HAP-1 (cell line): Measurements from ENCODE around the gene HOXA9.

ENCODE experiments used
- DNase-seq, 2 experiments: peaks; one replicate each; pipeline ENCODE4 v3.0.0-alpha.2; 2016 to 2020; ENCODE audit warnings: low spot score in 2 of 2
- H3K27me3 ChIP-seq: fragments of 250-450 bp; sonication (Bioruptor Pico); 2 replicates; pipeline ENCODE4 v1.5.1; 2020; ENCODE audit warnings: low read depth, mild to moderate bottlenecking, moderate library complexity
- H3K36me3 ChIP-seq: fragments of 250-450 bp; sonication (Bioruptor Pico); replicated peaks from 2 replicates; pipeline ENCODE4 v1.5.1; 2020; ENCODE audit warnings: mild to moderate bottlenecking
- H3K4me1 ChIP-seq: fragments of 250-450 bp; sonication (Bioruptor Pico); 2 replicates; pipeline ENCODE4 v1.5.1; 2020; ENCODE audit warnings: mild to moderate bottlenecking
- H3K4me3 ChIP-seq: fragments of 250-450 bp; sonication (Bioruptor Pico); 2 replicates; pipeline ENCODE4 v1.5.1; 2020; ENCODE audit warnings: mild to moderate bottlenecking, moderate library complexity
- H3K9me3 ChIP-seq: fragments of 250-450 bp; sonication (Bioruptor Pico); 2 replicates; pipeline ENCODE4 v1.5.1; 2020; ENCODE audit warnings: mild to moderate bottlenecking, moderate library complexity
- in situ Hi-C: fragments of 300-500 bp; cut with MboI; formaldehyde crosslinking; loops from 3 replicates; pipeline ENCODE4 v1.14.3; 2020; ENCODE audit warnings: low sequenced_read_pairs, inconsistent platforms, mixed read lengths

Gene HOXA9

DNA sequence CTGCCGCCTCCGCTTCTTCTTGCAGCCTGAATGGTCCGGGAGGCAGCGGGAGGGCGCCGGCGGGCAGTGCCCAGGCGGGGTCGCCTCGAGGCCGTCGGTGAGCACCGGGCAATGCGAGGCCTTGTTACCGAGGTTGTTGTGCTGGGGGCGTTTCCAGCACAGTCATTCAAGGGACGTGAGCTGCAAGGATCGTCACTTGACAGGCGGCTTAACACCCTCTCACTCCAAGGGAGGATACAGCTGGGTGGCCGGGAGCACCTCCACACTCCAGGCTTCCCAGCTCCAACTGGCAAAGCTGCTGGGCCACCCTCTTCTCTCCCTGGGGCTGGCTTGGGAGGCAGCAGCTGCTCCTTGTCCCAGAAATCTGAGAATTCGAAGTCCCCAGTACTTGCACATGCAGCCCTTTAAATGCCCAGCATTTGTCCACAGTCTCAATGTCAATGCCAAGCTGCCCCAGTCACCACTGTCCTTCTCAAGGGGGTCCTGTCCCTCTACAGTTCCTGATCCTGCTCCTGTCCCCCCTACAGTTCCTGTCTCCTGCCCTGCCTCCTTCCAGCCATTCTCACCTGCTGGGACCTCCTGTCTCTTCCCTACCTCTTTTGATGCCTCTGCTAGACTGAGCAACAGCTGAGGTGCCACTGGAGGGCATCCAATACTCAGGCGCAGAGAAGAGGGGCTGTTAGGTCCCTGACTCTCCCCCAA lies 24.1 kb upstream of the HOXA9 start:
- DNase-seq, result peak; percentile 71 to 73
- H3K27me3 ChIP-seq, result no peaks in the 10 kb centered on the region
- in situ Hi-C loops, result no loop called here

DNA sequence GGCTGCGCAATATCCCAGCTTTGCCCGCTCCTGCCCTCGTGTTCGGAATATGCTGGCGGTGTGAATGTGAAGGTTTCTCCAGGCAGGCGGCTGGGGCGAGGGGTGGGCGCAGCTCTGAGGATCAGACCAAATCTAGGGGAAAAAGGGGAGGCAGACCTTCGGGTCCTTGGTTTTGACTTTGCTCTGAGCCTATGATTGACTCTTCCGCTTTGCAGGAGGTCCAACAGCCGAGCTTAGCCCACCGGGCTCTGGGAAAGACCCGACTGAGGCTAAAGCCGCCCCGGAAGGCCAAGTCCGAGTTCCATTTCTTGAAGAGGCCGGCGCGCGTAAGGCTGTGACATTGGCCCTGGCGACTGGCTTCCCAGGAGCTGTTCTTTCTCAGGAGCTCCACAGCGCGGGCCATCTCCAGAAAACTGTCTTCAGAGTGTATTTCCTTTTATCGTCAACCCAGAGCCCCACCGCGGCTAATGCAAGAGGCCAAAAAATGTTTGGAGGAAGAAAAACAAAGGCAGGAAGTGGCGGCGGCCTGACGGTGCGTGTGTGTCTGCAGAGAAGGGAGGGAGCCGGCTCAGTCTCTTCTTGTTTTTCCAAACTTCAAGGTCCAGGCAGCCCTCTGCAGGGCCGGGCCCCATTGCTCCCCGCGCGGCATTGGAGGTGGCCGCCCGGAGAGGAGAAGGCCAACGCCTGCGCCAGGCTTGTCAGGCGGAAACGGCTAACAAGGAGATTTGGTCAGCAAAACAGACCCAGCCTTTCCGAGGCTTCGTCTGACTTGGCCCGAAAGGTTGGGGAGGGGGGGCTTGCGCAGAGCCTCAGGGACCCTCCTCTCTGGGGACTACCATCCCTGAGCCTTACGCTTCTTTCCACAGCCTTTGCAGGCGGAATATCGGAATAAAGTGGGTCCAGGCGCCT lies 23.3 kb upstream of the HOXA9 start:
- Histone ChIP-seq H3K4me1 (peaks cover 29% of the 10 kb centered on the region), H3K36me3 (peaks cover 19% of the 10 kb centered on the region), H3K9me3 (no peaks in the 10 kb centered on the region), H3K27me3 (no peaks in the 10 kb centered on the region), H3K4me3 (peak overlapping the region; percentile 60)
- DNase-seq, result peak; percentile 34 to 58
- in situ Hi-C loops, result no loop called here

More for the DNA sequence above, 24.1 kb upstream of the HOXA9 start:
- Histone ChIP-seq H3K9me3 (no peaks in the 10 kb centered on the region), H3K4me3 (peak overlapping the region; percentile 60), H3K36me3 (peaks cover 27% of the 10 kb centered on the region), H3K4me1 (peaks cover 32% of the 10 kb centered on the region)

DNA sequence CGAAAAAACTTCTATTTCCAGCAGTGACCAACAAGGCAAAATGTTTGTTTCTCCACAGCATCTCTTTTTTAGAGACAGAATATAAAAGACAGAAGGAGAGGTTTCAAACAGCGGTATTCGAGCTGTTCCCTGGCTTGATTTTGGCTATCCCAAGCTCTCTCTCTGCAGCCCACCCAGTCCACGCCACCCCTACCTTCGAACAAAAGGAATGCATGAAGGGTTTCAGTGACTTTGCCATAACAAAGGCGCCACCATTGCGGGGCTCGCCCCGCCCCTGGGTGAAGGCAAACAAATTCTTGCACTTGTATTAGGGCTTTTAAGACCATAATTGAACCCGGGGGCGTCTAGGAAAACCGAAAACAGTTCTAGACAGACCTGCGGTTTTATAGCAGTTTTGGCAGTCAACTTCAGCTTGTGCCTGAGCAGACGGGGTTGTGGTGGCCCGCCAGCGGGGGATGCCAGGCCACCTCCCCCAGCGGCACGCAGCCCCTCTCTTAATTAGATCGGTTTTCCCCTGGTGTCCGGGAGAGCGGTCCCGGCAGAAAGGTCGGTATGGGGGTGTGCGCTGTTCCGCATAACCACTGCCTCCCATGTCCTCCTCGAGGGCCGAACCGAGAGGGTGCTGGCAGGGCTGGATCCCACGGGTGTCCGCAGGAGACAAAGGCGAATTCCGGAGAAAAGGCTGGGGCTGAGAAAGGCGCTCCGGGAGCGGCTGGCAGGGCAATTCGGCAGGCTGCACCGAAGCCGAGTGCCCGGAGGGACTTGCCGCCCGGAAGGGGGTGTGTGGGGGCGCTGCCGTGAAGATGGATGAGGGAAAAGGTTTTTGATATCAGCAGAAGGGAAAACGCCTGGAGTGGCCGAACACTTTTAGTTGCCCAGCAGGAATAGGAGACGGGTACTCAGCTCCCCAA lies 22.4 kb upstream of the HOXA9 start:
- Histone ChIP-seq H3K4me1 (peaks cover 32% of the 10 kb centered on the region), H3K4me3 (peak overlapping the region; percentile 60), H3K27me3 (no peaks in the 10 kb centered on the region), H3K36me3 (peaks cover 12% of the 10 kb centered on the region), H3K9me3 (no peaks in the 10 kb centered on the region)
- DNase-seq, result peak; percentile 94 to 96
- in situ Hi-C loops, result no loop called here

DNA sequence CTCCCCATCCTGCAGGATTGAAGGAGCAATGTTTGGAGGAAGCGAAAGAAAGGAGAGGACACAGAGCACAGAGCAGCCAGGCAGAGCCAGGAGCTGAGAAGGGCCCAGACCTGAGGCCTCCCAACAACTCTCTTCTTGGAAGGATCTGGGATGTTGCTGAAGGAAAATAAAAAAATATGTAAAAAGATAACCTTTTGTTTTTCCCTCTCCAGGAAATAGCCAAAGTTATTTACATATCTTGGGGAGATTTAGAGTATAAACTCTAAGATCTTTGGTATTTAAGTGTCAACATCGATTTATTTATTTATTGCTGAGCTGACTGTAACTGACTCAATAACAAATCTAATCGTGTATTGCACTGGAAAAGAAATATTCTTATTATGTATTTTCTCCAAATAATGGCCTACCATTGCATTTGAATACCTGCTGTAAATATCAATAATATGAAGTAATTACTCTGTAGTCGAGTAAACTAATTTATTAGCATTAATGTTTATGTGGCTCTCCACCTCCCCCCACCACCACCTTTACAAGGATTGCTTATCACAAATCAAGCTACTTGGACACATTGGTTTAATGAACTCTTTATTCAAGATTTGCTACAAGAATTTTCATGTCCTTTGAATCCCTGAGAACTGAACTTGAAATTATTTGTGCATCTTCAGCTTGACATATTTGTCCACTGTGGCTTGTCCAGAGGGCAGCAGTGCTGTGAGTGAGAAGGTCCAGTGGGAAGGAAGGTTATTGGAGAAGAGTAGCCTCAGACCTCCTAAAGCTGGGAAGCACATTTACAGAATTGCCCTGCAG lies 21.5 kb upstream of the HOXA9 start:
- H3K4me1 ChIP-seq, result peaks cover 35% of the 10 kb centered on the region
- in situ Hi-C loops, result no loop called here
- H3K9me3 ChIP-seq, result no peaks in the 10 kb centered on the region
- peak overlapping the region; percentile 60 for H3K4me3 ChIP-seq
- peaks cover 16% of the 10 kb centered on the region for H3K36me3 ChIP-seq
- DNase-seq, result peak; percentile 29 to 40
- no peaks in the 10 kb centered on the region for H3K27me3 ChIP-seq

DNA sequence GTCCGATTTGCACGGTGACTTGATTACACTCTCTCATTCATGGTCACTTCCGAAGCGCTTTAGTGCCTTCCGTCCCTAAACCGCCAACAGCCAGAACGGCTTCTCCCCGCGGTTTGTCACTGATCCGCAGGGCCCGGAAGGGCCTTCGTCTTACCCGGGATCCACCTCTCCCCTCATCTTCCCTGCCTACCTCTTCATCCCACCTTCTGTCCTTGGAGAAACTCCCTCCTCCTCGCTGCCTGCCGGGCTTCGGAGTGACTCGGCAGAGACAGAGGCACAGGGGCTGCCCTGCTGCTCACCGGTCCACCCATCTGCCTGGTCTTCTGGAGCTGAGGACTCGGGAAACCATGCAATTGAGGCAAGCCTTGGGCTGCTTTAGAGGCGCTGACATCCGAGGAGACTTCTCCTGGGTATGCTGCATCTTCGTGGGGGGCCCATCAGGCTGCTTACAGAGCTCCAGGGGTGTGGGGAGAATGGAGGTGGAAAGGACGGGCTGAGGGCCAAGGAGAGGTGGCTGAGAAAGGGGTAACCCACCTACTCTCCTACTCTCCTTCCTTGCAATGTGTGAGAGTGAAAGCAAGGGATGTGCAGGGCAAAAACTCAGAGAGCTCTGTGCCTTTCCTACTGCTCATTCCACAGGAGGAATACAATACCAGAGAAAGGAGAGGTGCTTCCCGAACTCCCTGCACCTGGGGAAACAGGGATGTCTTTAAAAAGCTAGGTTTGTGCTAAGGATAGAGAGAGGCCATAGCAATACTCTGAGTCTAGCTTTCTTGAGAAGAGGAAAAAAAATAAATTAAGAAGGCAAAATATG lies 20.7 kb upstream of the HOXA9 start:
- Histone ChIP-seq H3K4me1 (peaks cover 35% of the 10 kb centered on the region), H3K27me3 (no peaks in the 10 kb centered on the region), H3K9me3 (no peaks in the 10 kb centered on the region), H3K4me3 (peak overlapping the region; percentile 60), H3K36me3 (peaks cover 12% of the 10 kb centered on the region)
- DNase-seq, result peak; percentile 67 to 70
- in situ Hi-C loops, result no loop called here

DNA sequence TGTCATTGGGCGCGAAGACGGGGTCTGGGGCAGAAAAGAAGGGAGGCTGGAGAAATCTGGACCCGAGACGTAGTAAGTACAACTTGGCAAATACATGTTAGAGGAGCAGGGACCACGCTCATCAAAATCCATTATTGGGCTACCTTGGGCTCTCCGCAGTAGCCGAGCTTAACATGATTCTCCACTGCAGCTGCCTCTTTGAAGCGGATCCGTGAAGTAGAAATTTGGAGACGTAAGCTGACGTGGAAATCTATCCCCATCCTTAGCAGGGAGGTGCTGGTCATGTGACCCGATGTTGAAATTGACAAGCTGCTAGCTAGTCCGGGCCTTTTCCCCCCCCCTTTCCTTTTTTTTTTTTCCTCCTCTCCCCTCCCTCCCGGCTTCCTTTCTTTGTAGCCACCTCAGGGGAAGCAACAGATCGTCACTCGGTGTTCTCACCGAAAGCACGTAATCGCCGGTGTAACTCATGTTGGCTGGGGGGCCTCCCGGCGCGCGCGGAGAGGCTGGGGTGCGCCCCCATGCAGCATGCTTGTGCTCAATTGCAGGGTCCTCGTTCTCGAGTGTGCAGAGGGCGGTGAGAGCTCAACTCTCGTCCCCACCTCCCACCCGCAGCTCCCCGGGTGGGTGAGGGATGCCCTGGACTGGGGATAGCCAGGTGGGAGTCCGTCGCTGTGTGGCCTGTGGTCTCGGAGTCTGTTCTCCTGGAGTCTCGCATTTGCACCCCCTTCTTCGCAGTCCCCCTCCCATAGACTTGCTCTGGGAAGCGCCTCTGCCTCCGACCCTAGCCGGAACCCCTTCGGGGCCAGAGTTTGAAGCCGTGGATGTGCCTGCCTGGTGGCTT lies 19.9 kb upstream of the HOXA9 start, which contains the start of gene HOXA11:
HOXA11 (minus strand) TSS at position 220 of the 841 bp plus-strand sequence; CDS start at position 132, 88 bp downstream.
- H3K9me3 ChIP-seq, result no peaks in the 10 kb centered on the region
- peak; percentile 87 to 97 for DNase-seq
- peaks cover 40% of the 10 kb centered on the region for H3K4me1 ChIP-seq
- H3K4me3 ChIP-seq, result peak within 1 kb of the TSS; percentile 60
- no peaks in the 10 kb centered on the region for H3K27me3 ChIP-seq
- peaks cover 12% of the 10 kb centered on the region for H3K36me3 ChIP-seq
- in situ Hi-C loops, result no loop called here

DNA sequence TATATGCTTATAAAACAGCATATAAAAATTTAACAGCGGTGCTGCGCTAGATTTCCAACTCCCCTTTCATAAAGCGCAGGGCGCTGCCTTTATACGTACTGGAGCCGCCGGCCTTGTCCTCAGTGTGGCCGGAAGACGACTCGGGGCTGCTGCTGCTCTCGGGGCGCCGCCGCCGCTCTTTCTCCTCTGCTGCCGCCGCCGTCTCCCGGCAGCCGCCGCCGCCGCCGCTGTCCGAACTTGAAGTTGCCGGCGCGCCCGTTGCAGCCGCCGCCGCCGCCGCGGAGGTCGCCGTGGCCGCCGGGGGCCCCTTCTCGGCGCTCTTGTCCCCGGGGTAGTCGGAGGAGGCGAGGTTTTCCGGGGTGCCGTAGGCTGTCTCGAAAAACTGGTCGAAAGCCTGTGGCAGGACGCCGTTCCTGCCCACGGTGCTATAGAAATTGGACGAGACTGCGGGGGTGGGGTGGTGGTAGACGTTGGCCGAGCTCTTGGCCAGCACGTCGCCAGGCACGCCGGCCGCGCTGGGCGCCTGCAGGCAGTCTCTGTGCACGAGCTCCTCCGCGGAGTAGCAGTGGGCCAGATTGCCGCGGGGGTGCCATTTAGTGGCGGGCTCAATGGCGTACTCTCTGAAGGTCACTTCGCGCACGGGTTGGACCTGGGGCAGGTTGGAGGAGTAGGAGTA lies 19.1 kb upstream of the HOXA9 start:
- no peaks in the 10 kb centered on the region for H3K27me3 ChIP-seq
- in situ Hi-C loops, result no loop called here

DNA sequence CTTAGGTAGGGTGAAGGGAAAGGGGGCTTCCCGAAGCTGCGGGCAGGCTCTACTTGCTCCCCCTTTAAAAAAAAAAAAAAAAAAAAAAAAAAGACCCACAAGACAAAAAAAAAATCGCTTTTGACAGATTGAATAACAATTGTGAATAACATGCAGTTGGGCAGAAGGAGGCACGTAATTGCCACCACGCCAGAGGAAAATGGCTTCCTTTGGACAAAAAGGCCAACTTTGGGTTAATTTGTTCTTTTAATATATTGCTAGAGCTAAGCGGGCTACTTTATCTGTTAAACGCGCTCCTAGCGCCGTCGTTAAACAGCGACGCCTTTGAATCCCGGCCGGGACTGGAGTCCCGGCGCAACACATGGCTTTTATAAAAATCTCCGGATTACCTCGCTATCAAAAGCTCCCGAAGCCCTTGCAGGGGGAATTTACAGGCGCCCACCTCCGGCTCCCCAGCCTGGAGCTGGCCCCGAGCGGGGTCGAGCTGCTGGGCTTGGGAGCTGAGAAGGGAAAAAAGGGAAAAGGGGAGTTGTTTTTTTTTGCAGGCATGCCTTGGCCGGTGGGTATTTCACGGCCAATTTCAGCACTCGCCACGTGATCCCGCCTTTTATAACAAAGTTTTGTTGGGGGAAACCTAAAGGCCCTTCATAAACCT lies 18.5 kb upstream of the HOXA9 start:
- in situ Hi-C loops, result no loop called here
- Histone ChIP-seq H3K27me3 (no peaks in the 10 kb centered on the region), H3K9me3 (no peaks in the 10 kb centered on the region), H3K36me3 (peaks cover 12% of the 10 kb centered on the region), H3K4me1 (peaks cover 35% of the 10 kb centered on the region), H3K4me3 (peak overlapping the region; percentile 60)
- DNase-seq, result peak in 1 of 2 experiments; percentile 37

More for the DNA sequence above, 19.1 kb upstream of the HOXA9 start:
- Histone ChIP-seq H3K4me1 (peaks cover 39% of the 10 kb centered on the region), H3K36me3 (peaks cover 12% of the 10 kb centered on the region), H3K4me3 (peak overlapping the region; percentile 60), H3K9me3 (no peaks in the 10 kb centered on the region)
- peak; percentile 27 to 66 for DNase-seq

DNA sequence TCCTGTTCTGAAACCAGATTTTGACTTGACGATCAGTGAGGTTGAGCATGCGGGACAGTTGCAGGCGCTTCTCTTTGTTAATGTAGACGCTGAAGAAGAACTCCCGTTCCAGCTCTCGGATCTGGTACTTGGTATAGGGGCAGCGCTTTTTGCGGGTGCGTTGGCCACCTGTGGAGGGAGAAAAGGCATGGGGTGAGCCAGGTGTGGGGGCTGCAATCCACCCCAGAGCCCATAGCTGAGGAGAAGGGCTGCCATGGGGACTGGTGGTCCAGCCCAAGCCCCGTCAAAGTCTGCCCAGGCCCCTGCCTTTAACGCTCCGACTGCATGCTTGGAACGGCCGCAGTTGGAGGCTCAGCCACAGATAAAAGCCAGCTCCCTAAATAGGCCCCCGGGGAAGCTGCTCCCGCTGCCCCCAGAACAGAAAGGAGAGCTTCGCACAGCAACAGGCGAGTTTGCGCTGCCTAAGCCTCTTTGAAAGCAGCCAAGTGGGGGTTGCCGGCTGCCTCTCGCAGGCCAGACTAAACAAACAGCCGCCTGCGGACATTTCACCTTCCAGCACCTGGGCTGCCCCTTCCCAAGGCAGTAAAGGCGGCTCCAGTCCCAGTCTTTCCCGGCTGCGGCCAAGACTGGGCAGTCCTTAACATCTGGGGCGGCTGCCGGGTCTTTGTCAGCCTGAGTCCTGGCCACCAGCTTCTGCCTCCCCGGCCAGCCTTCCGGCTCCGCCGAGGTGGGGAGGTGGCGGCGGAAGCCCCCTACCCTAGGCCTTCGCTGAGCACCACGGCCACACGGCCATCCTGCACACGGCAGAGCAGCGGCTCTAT lies 17.7 kb upstream of the HOXA9 start:
- DNase-seq, result peak; percentile 61 to 64
- Histone ChIP-seq H3K36me3 (peaks cover 12% of the 10 kb centered on the region), H3K4me3 (peak overlapping the region; percentile 60), H3K9me3 (no peaks in the 10 kb centered on the region), H3K4me1 (peaks cover 27% of the 10 kb centered on the region), H3K27me3 (no peaks in the 10 kb centered on the region)
- in situ Hi-C loops, result no loop called here

DNA sequence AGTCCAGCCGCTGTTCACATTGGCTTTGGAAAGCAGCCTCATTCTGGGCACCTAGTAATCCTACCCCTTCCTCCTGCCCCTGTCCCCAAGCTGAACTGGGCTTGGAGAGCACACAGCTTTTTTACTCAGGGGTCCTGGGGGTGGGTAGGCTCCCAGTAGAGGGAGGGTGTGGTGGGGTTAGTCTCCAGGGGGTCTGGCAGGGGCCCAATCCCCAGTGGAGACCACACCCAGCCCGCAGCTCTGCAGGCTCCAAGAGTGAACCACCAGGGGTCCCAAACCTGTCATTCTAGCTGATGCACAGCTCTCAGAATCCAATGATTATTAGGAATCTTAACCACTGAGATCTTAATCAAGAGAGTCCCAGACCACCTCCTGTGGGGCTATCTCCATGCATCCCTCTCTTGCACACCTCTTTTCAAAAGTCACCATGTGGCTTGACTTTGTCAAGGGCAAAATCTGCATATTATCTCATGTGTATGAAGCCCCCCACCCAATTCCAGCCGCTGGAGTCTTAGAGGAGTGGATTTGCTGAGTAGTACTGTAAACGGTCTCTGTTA lies 17.0 kb upstream of the HOXA9 start:
- in situ Hi-C loops, result no loop called here
- Histone ChIP-seq H3K4me3 (peak overlapping the region; percentile 60), H3K4me1 (peaks cover 30% of the 10 kb centered on the region), H3K36me3 (peaks cover 12% of the 10 kb centered on the region), H3K27me3 (no peaks in the 10 kb centered on the region), H3K9me3 (no peaks in the 10 kb centered on the region)
- peak in 1 of 2 experiments; percentile 37 for DNase-seq
